Spinal cord (tissue), 10 donors: ENCODE results near the gene ADGRE1. TPM values are rescaled to one million over a fixed set of nuclear protein-coding genes. Genes with fewer than 3 reads are reported as not detected.

Experiments
- DNase-seq, 6 donors: peaks; one replicate each; pipeline versions ENCODE4 v3.0.0 to v3.0.0-alpha.2; 2013 to 2015; ENCODE audit warnings: low spot score in 6 of 6, low read depth in 4 of 6
- H3K27ac ChIP-seq: one replicate; pipeline ENCODE4 v1.5.1; 2013; ENCODE audit warnings: low read depth, low read length, control low read depth
- H3K27me3 ChIP-seq: one replicate; pipeline ENCODE4 v1.6.1; 2013; ENCODE audit warnings: low read length; ENCODE audit not compliant: control insufficient read depth, insufficient read depth
- H3K36me3 ChIP-seq: one replicate; pipeline ENCODE4 v1.6.1; 2013; ENCODE audit warnings: low read length; ENCODE audit not compliant: control insufficient read depth, insufficient read depth
- H3K4me1 ChIP-seq: one replicate; pipeline ENCODE4 v1.6.1; 2013; ENCODE audit warnings: low read length; ENCODE audit not compliant: control insufficient read depth, insufficient read depth
- H3K4me3 ChIP-seq: one replicate; pipeline ENCODE4 v1.5.1; 2013; ENCODE audit warnings: low read depth, low read length, control low read depth
- H3K9me3 ChIP-seq: one replicate; pipeline ENCODE4 v1.6.1; 2013; ENCODE audit warnings: low read length; ENCODE audit not compliant: control insufficient read depth, insufficient read depth
- WGBS: methylation state at CpG from one replicate; pipeline ENCODE4 v1.1.5; 2013; ENCODE audit warnings: missing lambda C conversion rate; ENCODE audit not compliant: insufficient coverage; 5-methylcytosine and 5-hydroxymethylcytosine counted together
- polyA plus RNA-seq, 2 donors: library from polyadenylated mRNA; unstranded; fragments of 120-200 nt; gene quantifications; one replicate each; pipeline ENCODE4 v1.2.1, GENCODE V29; 2013; ENCODE audit not compliant: insufficient read length in 2 of 2
- total RNA-seq, 2 donors: library from RNA; depleted of rRNA in 1 of 2; stranded (reverse); fragments of 120-200 nt in 1 of 2; fragments of >200 nt in 1 of 2; gene quantifications; one replicate each; pipeline versions ENCODE4 v1.2.3 to v1.2.4, GENCODE V29; 2013 to 2014
- donor health status: healthy.

ADGRE1 gene
- total and polyA plus RNA-seq, 4 donors, result 0.11 to 1.1 TPM; not detected in 2

DNA sequence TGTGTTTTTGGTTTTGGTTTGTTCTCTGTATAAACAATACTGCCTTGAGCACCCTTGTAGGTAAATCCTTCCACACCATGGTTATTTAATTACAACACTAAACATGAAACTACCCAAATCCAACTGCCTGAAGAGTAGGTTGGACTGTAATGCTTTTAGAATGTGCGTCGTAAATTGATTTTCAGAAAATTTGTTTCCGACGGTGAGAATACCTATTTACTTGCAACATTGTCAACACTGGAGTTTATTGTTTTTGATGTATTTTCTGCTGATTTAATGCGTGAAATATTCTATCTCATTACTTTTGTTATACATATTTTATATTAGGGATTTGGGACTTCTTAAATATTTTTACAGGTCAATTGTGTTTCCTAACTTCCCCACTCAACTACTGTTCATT lies 48.2 kb downstream of the ADGRE1 start:
- DNase-seq, result no peak
- WGBS, result no CpG with 5 or more reads among the region's 5 CpGs
- H3K4me3 ChIP-seq, result no peak overlapping the region
- H3K27ac ChIP-seq, result no peak overlapping the region
- no peaks in the 10 kb centered on the region for H3K4me1 ChIP-seq
- no peaks in the 10 kb centered on the region for H3K36me3 ChIP-seq
- peaks cover 2% of the 10 kb centered on the region for H3K9me3 ChIP-seq
- no peaks in the 10 kb centered on the region for H3K27me3 ChIP-seq

DNA sequence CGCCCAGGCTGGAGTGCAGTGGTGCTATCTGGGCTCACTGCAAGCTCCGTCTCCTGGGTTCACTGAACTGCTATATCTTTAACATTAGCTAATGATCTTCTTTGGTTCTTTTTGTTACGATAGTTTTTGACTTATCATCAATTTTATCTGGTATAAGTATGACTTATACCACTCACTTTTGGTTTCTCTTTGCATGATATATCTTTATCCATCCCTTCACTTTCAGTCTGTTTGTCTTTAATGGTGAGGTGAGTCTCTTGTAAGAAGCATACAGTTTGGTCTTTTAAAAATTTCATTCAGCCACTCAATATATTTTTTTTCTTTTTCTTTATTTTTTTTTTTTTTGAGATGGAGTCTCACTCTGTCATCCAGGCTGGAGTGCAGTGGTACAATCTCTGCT lies 58.4 kb downstream of the ADGRE1 start:
- Histone ChIP-seq H3K4me1 (no peaks in the 10 kb centered on the region), H3K27me3 (no peaks in the 10 kb centered on the region), H3K36me3 (no peaks in the 10 kb centered on the region), H3K27ac (no peak overlapping the region), H3K4me3 (no peak overlapping the region), H3K9me3 (no peaks in the 10 kb centered on the region)
- DNase-seq, result no peak
- no CpG with 5 or more reads among the region's 3 CpGs for WGBS

DNA sequence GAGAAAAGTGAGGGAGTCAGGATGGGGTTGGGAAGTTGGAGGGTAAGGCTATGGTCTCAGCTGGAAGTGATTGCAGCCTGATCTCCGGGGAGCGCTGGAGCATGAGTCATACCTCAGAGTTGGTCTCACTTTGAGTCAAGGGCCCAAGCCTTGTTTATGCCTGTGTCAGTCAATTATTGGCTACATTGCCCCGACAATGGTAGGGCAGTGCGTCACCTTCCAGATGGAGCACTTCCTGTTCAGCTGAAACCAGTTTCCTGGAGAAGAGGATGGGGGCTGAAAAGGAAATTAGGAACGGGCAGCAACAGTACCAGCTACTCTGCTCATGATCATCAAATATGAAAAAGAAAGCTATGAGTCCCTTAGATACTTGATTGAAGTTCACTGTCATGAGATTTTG lies 60.4 kb downstream of the ADGRE1 start:
- H3K27me3 ChIP-seq, result no peaks in the 10 kb centered on the region
- no peak overlapping the region for H3K27ac ChIP-seq
- no peaks in the 10 kb centered on the region for H3K4me1 ChIP-seq
- H3K4me3 ChIP-seq, result no peak overlapping the region
- H3K36me3 ChIP-seq, result no peaks in the 10 kb centered on the region
- 56% methylated on average over 3 of the region's 5 CpGs for WGBS
- H3K9me3 ChIP-seq, result no peaks in the 10 kb centered on the region
- no peak for DNase-seq

DNA sequence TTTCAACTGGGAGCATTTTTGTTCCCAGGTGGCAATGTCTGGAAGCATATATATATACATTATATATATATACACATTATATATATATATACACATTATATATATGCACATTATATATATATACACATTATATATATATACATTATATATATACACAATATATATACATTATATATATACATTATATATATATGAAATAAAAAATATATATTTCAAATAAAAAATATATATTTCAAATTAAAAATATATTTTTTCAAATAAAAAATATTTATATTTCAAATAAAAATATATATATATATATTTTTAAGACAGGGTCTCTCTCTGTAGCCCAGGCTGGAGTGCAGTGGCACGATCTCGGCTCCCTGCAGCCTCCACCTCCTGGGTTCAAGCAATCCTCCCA lies 61.5 kb downstream of the ADGRE1 start:
- no CpG with 5 or more reads among the region's 2 CpGs for WGBS
- Histone ChIP-seq H3K4me1 (no peaks in the 10 kb centered on the region), H3K36me3 (no peaks in the 10 kb centered on the region), H3K27me3 (no peaks in the 10 kb centered on the region), H3K27ac (no peak overlapping the region), H3K9me3 (no peaks in the 10 kb centered on the region), H3K4me3 (no peak overlapping the region)
- no peak for DNase-seq

DNA sequence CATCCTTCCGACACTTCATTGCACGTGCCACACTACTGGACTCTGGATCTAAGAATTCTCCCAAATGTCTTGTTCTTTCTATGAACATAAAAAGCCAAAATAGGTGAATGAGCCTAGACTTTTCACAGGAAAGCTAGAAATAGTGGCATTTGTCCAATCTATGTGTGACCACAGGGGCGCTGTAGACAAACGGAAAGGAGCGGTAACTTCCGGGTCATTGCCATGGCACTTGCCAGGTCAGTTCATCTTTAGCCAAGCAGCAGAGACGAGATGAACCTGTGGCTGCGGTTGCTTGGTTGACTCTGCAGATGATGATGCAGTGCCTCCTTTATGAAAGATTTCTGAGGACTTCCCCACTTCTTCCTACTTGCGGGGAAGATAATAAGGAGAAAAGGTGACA lies 65.6 kb downstream of the ADGRE1 start:
- Histone ChIP-seq H3K4me1 (no peaks in the 10 kb centered on the region), H3K36me3 (no peaks in the 10 kb centered on the region), H3K27me3 (no peaks in the 10 kb centered on the region), H3K9me3 (no peaks in the 10 kb centered on the region), H3K27ac (no peak overlapping the region), H3K4me3 (no peak overlapping the region)
- 68% methylated on average over 5 of the region's 9 CpGs for WGBS
- DNase-seq, result no peak

DNA sequence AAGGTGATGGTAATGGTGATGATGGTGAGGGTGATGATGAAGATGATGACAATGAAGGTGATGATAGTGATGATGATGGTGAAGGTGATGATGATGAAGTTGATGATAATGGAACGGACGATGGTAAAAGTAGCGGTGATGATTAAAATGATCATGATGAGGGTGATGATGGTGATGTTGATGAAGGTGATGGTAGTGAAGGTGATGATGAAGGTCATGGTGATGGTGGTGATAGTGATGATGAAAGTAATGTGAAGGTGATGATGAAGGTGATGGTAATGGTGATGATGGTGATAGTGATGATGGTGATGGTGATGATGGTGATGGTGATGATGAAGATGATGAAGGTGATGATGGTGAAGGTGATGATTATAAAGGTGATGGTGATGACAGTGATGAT lies 67.7 kb downstream of the ADGRE1 start:
- no peak overlapping the region for H3K4me3 ChIP-seq
- 95% methylated on average over 3 of the region's 3 CpGs for WGBS
- H3K9me3 ChIP-seq, result no peaks in the 10 kb centered on the region
- DNase-seq, result no peak
- H3K4me1 ChIP-seq, result no peaks in the 10 kb centered on the region
- no peaks in the 10 kb centered on the region for H3K27me3 ChIP-seq
- no peak overlapping the region for H3K27ac ChIP-seq
- no peaks in the 10 kb centered on the region for H3K36me3 ChIP-seq

DNA sequence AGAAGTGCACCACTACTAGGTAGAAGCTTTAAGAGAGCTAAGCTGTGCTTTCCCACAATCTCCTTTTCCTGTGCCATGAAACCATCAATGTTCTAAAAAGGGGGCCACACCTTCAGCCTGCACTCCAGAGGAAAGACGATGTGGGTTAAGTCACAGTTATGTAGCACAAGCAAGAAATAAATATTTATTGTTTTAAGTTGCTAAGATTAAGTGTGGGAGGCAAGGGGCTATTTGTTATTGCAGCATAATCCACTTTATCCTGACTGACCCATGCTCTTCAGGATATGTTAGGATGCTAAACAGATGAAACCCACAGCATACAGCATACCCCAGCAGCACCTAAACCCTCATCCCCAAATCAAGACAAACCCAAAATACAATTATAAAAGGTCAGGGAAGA lies 69.2 kb downstream of the ADGRE1 start:
- Histone ChIP-seq H3K27ac (no peak overlapping the region), H3K9me3 (no peaks in the 10 kb centered on the region), H3K4me3 (no peak overlapping the region), H3K4me1 (no peaks in the 10 kb centered on the region), H3K27me3 (no peaks in the 10 kb centered on the region), H3K36me3 (no peaks in the 10 kb centered on the region)
- no CpG with 5 or more reads among the region's 1 CpG for WGBS
- DNase-seq, result no peak

DNA sequence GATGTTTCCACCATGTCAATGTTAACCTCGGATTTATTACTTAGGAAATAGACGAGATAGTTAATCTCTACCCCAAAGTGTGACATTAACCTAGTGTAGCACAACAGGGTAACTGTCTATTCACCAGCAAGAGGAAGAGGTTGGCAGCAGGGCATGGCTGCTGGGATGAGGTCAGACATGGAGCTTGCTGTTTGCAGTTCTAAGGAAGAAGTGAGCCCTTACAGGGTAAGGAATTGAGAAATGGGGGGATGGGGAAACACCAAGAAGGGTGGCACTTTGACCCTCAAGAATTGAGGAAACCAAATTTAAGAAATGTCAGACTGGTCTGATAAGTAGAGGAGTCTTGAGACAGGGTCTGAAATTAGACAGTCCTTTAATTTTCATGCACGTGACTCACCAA lies 71.4 kb downstream of the ADGRE1 start:
- no peaks in the 10 kb centered on the region for H3K36me3 ChIP-seq
- 100% methylated on average over 1 of the region's 3 CpGs for WGBS
- H3K27ac ChIP-seq, result no peak overlapping the region

DNA sequence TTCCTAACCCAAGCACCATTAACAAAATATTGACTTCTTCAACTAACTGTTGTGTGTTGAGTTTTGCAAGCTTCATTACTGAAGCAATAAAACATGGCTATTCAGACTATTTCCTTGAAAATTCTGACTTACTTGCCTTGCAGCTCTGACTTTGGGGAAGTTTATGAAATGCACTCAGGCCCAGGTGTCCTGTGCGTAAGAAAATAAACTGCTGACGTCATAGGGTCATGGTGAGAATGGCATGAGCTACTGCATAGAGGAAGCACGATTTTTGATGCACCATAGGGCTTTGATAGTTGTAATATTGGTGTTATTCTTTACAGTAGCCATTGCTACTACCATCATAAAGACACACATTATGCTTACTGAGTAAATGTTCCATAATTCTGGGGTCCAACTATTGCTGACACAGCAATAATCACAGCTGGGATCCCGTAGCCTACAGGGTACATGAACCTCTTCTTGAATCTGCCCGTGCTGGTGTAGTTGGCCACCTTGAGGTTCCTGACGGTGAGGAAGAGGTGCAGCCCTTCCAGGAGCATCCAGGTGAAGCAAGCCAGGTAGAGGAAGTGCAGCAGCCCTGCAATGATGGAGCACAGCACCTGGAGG lies 76.0 kb downstream of the ADGRE1 start:
- Histone ChIP-seq H3K4me3 (no peak overlapping the region), H3K9me3 (no peaks in the 10 kb centered on the region), H3K27me3 (no peaks in the 10 kb centered on the region), H3K4me1 (no peaks in the 10 kb centered on the region), H3K27ac (no peak overlapping the region), H3K36me3 (no peaks in the 10 kb centered on the region)
- WGBS, result 73% methylated on average over 3 of the region's 6 CpGs
- no peak for DNase-seq

More for the DNA sequence above, 71.4 kb downstream of the ADGRE1 start:
- Histone ChIP-seq H3K4me1 (no peaks in the 10 kb centered on the region), H3K27me3 (no peaks in the 10 kb centered on the region), H3K9me3 (no peaks in the 10 kb centered on the region), H3K4me3 (no peak overlapping the region)
- DNase-seq, result no peak

DNA sequence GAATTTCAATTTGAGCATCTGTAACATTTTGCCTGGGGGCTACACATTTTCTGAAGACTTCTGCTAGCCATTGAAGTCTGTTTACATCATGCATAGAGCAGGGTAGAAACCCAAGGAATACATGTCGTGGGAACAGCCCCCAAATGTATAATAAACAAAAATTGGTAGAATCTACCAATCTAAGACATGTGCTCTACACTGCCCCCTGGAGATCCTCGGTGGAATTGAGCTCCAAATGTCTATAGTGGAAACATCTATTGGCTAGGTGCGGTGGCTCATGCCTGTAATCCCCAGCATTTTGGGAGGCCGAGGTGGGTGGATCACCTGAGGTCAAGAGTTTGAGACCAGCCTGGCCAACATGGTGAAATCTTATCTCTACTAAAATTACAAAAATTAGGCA lies 76.6 kb downstream of the ADGRE1 start:
- Histone ChIP-seq H3K27ac (no peak overlapping the region), H3K36me3 (no peaks in the 10 kb centered on the region), H3K4me3 (no peak overlapping the region), H3K9me3 (no peaks in the 10 kb centered on the region), H3K4me1 (no peaks in the 10 kb centered on the region), H3K27me3 (no peaks in the 10 kb centered on the region)
- DNase-seq, result no peak
- WGBS, result 0% methylated on average over 1 of the region's 4 CpGs
